ENCODE results near the gene PROX1.

The PROX1 gene

GRCh38 chr1:214002472-214002871 lies 14.7 kb downstream of the PROX1 start:
- H3K9me3 ChIP-seq (ENCODE audit: control insufficient read depth, low read length): no peaks in the 10 kb centered on the region
- H3K27me3 ChIP-seq (ENCODE audit: control insufficient read depth, insufficient read depth, low read length): no peaks in the 10 kb centered on the region
- no peaks in the 10 kb centered on the region for H3K36me3 ChIP-seq (ENCODE audit: control insufficient read depth, insufficient read depth, low read length)
- H3K4me2 ChIP-seq (ENCODE audit: low read length): no peak overlapping the region
- H3K4me1 ChIP-seq: no peaks in the 10 kb centered on the region
- no peak overlapping the region for H2AFZ ChIP-seq
- no peak for TF ChIP-seq CTCF (IDR thresholded peaks at IDR 0.05)
- H3K9ac ChIP-seq: no peak overlapping the region
- no peak overlapping the region for H3K27ac ChIP-seq
- H3K4me3 ChIP-seq (ENCODE audit: low read depth, low read length): no peak overlapping the region
- no peaks in the 10 kb centered on the region for H3K79me2 ChIP-seq

- Histone ChIP-seq H2AFZ (no peak overlapping the region), H3K79me2 (no peaks in the 10 kb centered on the region), H3K4me1 (no peaks in the 10 kb centered on the region), H3K9me3 (ENCODE audit: control insufficient read depth, low read length) (no peaks in the 10 kb centered on the region), H3K4me2 (ENCODE audit: low read length) (no peak overlapping the region), H3K36me3 (ENCODE audit: control insufficient read depth, insufficient read depth, low read length) (no peaks in the 10 kb centered on the region), H3K27me3 (ENCODE audit: control insufficient read depth, insufficient read depth, low read length) (no peaks in the 10 kb centered on the region), H3K4me3 (ENCODE audit: low read depth, low read length) (no peak overlapping the region), H3K27ac (no peak overlapping the region), H3K9ac (no peak overlapping the region)
- TF ChIP-seq CTCF (IDR thresholded peaks at IDR 0.05): no peak
Observed at GRCh38 chr1:214003233-214003632, 15.5 kb downstream of the PROX1 start.

- TF ChIP-seq CTCF (IDR thresholded peaks at IDR 0.05): no peak
- Histone ChIP-seq H3K27ac (no peak overlapping the region), H3K9ac (no peak overlapping the region)
Observed at GRCh38 chr1:214004014-214004413, 16.2 kb downstream of the PROX1 start.

GRCh38 chr1:214004795-214005194 lies 17.0 kb downstream of the PROX1 start:
- Histone ChIP-seq H3K27ac (no peak overlapping the region), H3K4me2 (ENCODE audit: low read length) (no peak overlapping the region), H3K4me1 (no peaks in the 10 kb centered on the region), H3K9ac (no peak overlapping the region), H3K9me3 (ENCODE audit: control insufficient read depth, low read length) (no peaks in the 10 kb centered on the region), H2AFZ (no peak overlapping the region), H3K79me2 (no peaks in the 10 kb centered on the region), H3K36me3 (ENCODE audit: control insufficient read depth, insufficient read depth, low read length) (no peaks in the 10 kb centered on the region), H3K27me3 (ENCODE audit: control insufficient read depth, insufficient read depth, low read length) (no peaks in the 10 kb centered on the region), H3K4me3 (ENCODE audit: low read depth, low read length) (no peak overlapping the region)
- no peak for TF ChIP-seq CTCF (IDR thresholded peaks at IDR 0.05)

More at GRCh38 chr1:214004014-214004413, 16.2 kb downstream of the PROX1 start:
- no peak overlapping the region for H3K4me2 ChIP-seq (ENCODE audit: low read length)
- no peaks in the 10 kb centered on the region for H3K9me3 ChIP-seq (ENCODE audit: control insufficient read depth, low read length)
- H3K36me3 ChIP-seq (ENCODE audit: control insufficient read depth, insufficient read depth, low read length): no peaks in the 10 kb centered on the region
- no peak overlapping the region for H3K4me3 ChIP-seq (ENCODE audit: low read depth, low read length)
- H3K4me1 ChIP-seq: no peaks in the 10 kb centered on the region
- no peak overlapping the region for H2AFZ ChIP-seq
- H3K27me3 ChIP-seq (ENCODE audit: control insufficient read depth, insufficient read depth, low read length): no peaks in the 10 kb centered on the region
- H3K79me2 ChIP-seq: no peaks in the 10 kb centered on the region

GRCh38 chr1:214005708-214006107 lies 17.9 kb downstream of the PROX1 start:
- no peak overlapping the region for H3K4me2 ChIP-seq (ENCODE audit: low read length)
- H3K36me3 ChIP-seq (ENCODE audit: control insufficient read depth, insufficient read depth, low read length): no peaks in the 10 kb centered on the region
- no peak overlapping the region for H3K27ac ChIP-seq
- H3K9ac ChIP-seq: no peak overlapping the region
- no peaks in the 10 kb centered on the region for H3K27me3 ChIP-seq (ENCODE audit: control insufficient read depth, insufficient read depth, low read length)
- H3K79me2 ChIP-seq: no peaks in the 10 kb centered on the region
- no peak overlapping the region for H3K4me3 ChIP-seq (ENCODE audit: low read depth, low read length)
- no peak for TF ChIP-seq CTCF (IDR thresholded peaks at IDR 0.05)
- no peaks in the 10 kb centered on the region for H3K9me3 ChIP-seq (ENCODE audit: control insufficient read depth, low read length)
- H3K4me1 ChIP-seq: no peaks in the 10 kb centered on the region
- no peak overlapping the region for H2AFZ ChIP-seq

Measured in parathyroid adenoma (tissue), 2 donors.